Neural cell (in vitro differentiated cells): ENCODE measurements around the gene CLCA1. TPM values are rescaled to one million over a fixed set of nuclear protein-coding genes. Genes with fewer than 3 reads are reported as not detected.

Experiments
- H2AFZ ChIP-seq: fragments of 200-600, 300-800 bp; sonication (generic), shearing (Covaris generic); 2 replicates; pipeline ENCODE4 v1.6.0; 2014; ENCODE audit warnings: low read depth, mild to moderate bottlenecking, antibody characterized with exemption, low read length, moderate library complexity
- H3F3A ChIP-seq: fragments of 200-600 bp; shearing (Covaris generic); 2 replicates; pipeline ENCODE4 v1.6.1; 2016; ENCODE audit warnings: mild to moderate bottlenecking, moderate library complexity, mixed read lengths, antibody characterized with exemption, low read length; ENCODE audit not compliant: insufficient read depth, poor library complexity, severe bottlenecking
- H3K27ac ChIP-seq: fragments of 200-600, 300-800 bp; sonication (generic), shearing (Covaris generic); 2 replicates; pipeline ENCODE4 v1.5.1; 2014; ENCODE audit warnings: mild to moderate bottlenecking, low read length, moderate library complexity
- H3K27me3 ChIP-seq: fragments of 300-800, 200-600 bp; sonication (generic), shearing (Covaris generic); 2 replicates; pipeline ENCODE4 v1.6.0; 2014; ENCODE audit warnings: mild to moderate bottlenecking, low read depth, low read length, moderate library complexity; ENCODE audit not compliant: insufficient read depth
- H3K36me3 ChIP-seq: fragments of 300-800, 200-600 bp; sonication (generic), shearing (Covaris generic); 2 replicates; pipeline ENCODE4 v1.5.1; 2014; ENCODE audit warnings: mild to moderate bottlenecking, antibody characterized with exemption, low read length, moderate library complexity; ENCODE audit not compliant: insufficient read depth
- H3K4me2 ChIP-seq: fragments of 300-800, 200-600 bp; sonication (generic), shearing (Covaris generic); 2 replicates; pipeline ENCODE4 v1.6.0; 2014; ENCODE audit warnings: mild to moderate bottlenecking, low read length
- H3K4me3 ChIP-seq: fragments of 300-800, 200-600 bp; sonication (generic), shearing (Covaris generic); 2 replicates; pipeline ENCODE4 v1.5.1; 2014; ENCODE audit warnings: mild to moderate bottlenecking, low read length, moderate library complexity
- H3K79me2 ChIP-seq: fragments of 200-600 bp; shearing (Covaris generic); replicated peaks from 2 replicates; pipeline ENCODE4 v1.6.0; 2014; ENCODE audit warnings: mild to moderate bottlenecking, low read length, moderate library complexity; ENCODE audit not compliant: insufficient read depth
- H3K9ac ChIP-seq: fragments of 300-800, 200-600 bp; sonication (generic), shearing (Covaris generic); 2 replicates; pipeline ENCODE4 v1.6.1; 2016; ENCODE audit warnings: mild to moderate bottlenecking, low read length, mixed read lengths
- H3K9me2 ChIP-seq: fragments of 200-600 bp; shearing (Covaris generic); 2 replicates; pipeline ENCODE4 v1.6.1; 2016; ENCODE audit warnings: mild to moderate bottlenecking, low read length, mixed read lengths; ENCODE audit not compliant: insufficient read depth
- H3K9me3 ChIP-seq: fragments of 200-600, 300-800 bp; sonication (generic), shearing (Covaris generic); 2 replicates; pipeline ENCODE4 v1.6.1; 2016; ENCODE audit warnings: mild to moderate bottlenecking, mixed run types, low read length, moderate library complexity, mixed read lengths
- H4K20me1 ChIP-seq: fragments of 200-600 bp; shearing (Covaris generic); 2 replicates; pipeline ENCODE4 v1.6.1; 2016; ENCODE audit warnings: mild to moderate bottlenecking, mixed run types; ENCODE audit not compliant: insufficient read depth
- EP300 ChIP-seq: fragments of 450-650 bp; conservative IDR thresholded peaks from 2 replicates; pipeline ENCODE4 v1.6.1; 2014; ENCODE audit warnings: antibody characterized with exemption, mild to moderate bottlenecking, moderate library complexity; ENCODE audit not compliant: poor library complexity, severe bottlenecking
- EZH2 ChIP-seq: fragments of 200-600, 300-800 bp; shearing (Covaris generic), sonication (generic); IDR thresholded peaks from 2 replicates; pipeline ENCODE4 v1.6.1; 2014; ENCODE audit warnings: antibody characterized with exemption, low read length, borderline replicate concordance, mild to moderate bottlenecking; ENCODE audit not compliant: insufficient read depth, poor library complexity, severe bottlenecking
- MXI1 ChIP-seq: fragments of 450-650 bp; conservative IDR thresholded peaks from 2 replicates; pipeline ENCODE4 v1.6.1; 2014; ENCODE audit warnings: antibody characterized with exemption, mild to moderate bottlenecking; ENCODE audit not compliant: poor library complexity, severe bottlenecking
- POLR2AphosphoS5 ChIP-seq: IDR thresholded peaks from 2 replicates; pipeline ENCODE4 v1.6.1; 2012
- RAD21 ChIP-seq: fragments of 450-650 bp; conservative IDR thresholded peaks from 2 replicates; pipeline ENCODE4 v1.6.1; 2014; ENCODE audit warnings: antibody characterized with exemption, mild to moderate bottlenecking, moderate library complexity
- REST ChIP-seq: IDR thresholded peaks from 2 replicates; pipeline ENCODE4 v1.6.1; 2012; ENCODE audit warnings: borderline replicate concordance
- SMC3 ChIP-seq: fragments of 450-650 bp; conservative IDR thresholded peaks from 2 replicates; pipeline ENCODE4 v1.6.1; 2014; ENCODE audit warnings: antibody characterized with exemption, mild to moderate bottlenecking, moderate library complexity; ENCODE audit not compliant: poor library complexity
- TAF1 ChIP-seq: IDR thresholded peaks from 2 replicates; pipeline ENCODE4 v1.6.1; 2012; ENCODE audit warnings: low read depth
- polyA plus RNA-seq: library from polyadenylated mRNA; depleted of rRNA; stranded (reverse); fragments of >200 nt; gene quantifications from 2 replicates; pipeline ENCODE4 v1.2.3, GENCODE V29; 2014
- TF ChIP-seq, protein P1 (sequence below): fragments of 450-650 bp; IDR thresholded peaks from 2 replicates; pipeline ENCODE4 v1.5.1; 2014; ENCODE audit warnings: antibody characterized with exemption, mild to moderate bottlenecking, moderate library complexity; ENCODE audit not compliant: poor library complexity, severe bottlenecking

The CLCA1 gene
- polyA plus RNA-seq, 1 donor from 2014 or later: not detected

DNA sequence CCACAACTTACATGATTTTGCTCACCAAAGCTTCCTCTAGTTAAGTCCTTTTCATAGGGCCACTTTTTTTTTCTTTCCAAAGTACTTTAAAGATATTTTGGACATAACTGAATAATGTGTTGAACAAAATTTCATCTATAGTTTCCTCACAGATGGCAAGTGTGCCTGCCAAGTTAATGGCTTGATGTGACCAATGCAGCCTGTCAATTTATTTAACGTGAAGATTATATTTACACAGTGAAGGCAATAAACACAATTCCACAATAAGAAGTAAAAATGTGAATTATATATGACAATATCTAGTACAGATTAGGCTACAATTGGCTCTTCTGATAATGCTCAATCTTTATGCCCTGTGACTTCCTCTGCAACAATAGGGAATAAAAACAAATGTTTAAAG lies 26.7 kb upstream of the CLCA1 start:
- Histone ChIP-seq H3K4me3 (no peak overlapping the region), H3K27me3 (no peaks in the 10 kb centered on the region), H3F3A (no peaks in the 10 kb centered on the region), H3K79me2 (no peaks in the 10 kb centered on the region), H2AFZ (no peak overlapping the region), H3K27ac (no peak overlapping the region), H3K9ac (no peak overlapping the region), H3K9me2 (no peaks in the 10 kb centered on the region), H4K20me1 (no peaks in the 10 kb centered on the region), H3K4me2 (no peak overlapping the region), H3K36me3 (no peaks in the 10 kb centered on the region), H3K9me3 (no peaks in the 10 kb centered on the region)
- no peak for TF ChIP-seq POLR2AphosphoS5
- TF ChIP-seq SMC3: no peak
- no peak for TF ChIP-seq REST
- no peak for TF ChIP-seq MXI1
- no peak for TF ChIP-seq EP300
- TF ChIP-seq EZH2: no peak
- no peak for TF ChIP-seq RAD21
- no peak for TF ChIP-seq TAF1
- TF ChIP-seq, protein P1, sequence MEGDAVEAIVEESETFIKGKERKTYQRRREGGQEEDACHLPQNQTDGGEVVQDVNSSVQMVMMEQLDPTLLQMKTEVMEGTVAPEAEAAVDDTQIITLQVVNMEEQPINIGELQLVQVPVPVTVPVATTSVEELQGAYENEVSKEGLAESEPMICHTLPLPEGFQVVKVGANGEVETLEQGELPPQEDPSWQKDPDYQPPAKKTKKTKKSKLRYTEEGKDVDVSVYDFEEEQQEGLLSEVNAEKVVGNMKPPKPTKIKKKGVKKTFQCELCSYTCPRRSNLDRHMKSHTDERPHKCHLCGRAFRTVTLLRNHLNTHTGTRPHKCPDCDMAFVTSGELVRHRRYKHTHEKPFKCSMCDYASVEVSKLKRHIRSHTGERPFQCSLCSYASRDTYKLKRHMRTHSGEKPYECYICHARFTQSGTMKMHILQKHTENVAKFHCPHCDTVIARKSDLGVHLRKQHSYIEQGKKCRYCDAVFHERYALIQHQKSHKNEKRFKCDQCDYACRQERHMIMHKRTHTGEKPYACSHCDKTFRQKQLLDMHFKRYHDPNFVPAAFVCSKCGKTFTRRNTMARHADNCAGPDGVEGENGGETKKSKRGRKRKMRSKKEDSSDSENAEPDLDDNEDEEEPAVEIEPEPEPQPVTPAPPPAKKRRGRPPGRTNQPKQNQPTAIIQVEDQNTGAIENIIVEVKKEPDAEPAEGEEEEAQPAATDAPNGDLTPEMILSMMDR: no peak

- Histone ChIP-seq H3K27me3 (no peaks in the 10 kb centered on the region), H3K27ac (no peak overlapping the region), H4K20me1 (no peaks in the 10 kb centered on the region), H3K4me3 (no peak overlapping the region), H3K9ac (no peak overlapping the region), H3F3A (no peaks in the 10 kb centered on the region), H3K9me3 (no peaks in the 10 kb centered on the region), H3K79me2 (no peaks in the 10 kb centered on the region), H3K36me3 (no peaks in the 10 kb centered on the region), H2AFZ (no peak overlapping the region), H3K4me2 (no peak overlapping the region), H3K9me2 (no peaks in the 10 kb centered on the region)
- TF ChIP-seq EP300 (no peak), EZH2 (no peak), REST (no peak), POLR2AphosphoS5 (no peak), TAF1 (no peak), RAD21 (no peak), SMC3 (no peak), MXI1 (no peak)
- TF ChIP-seq, protein P1: no peak
Observed at GRCh38 chr1:86445919-86446318, 22.8 kb upstream of the CLCA1 start.
